Measurements from ENCODE around the gene HOMER3. TPM values are rescaled to one million over a fixed set of nuclear protein-coding genes. Genes with fewer than 3 reads are reported as not detected.

Gene HOMER3
- total and polyA plus RNA-seq, 2 of the 13 experiments (the other 11 are each of a cell fraction or from before 2014, with no cell fraction given): 21.3 to 27.3 TPM

DNA sequence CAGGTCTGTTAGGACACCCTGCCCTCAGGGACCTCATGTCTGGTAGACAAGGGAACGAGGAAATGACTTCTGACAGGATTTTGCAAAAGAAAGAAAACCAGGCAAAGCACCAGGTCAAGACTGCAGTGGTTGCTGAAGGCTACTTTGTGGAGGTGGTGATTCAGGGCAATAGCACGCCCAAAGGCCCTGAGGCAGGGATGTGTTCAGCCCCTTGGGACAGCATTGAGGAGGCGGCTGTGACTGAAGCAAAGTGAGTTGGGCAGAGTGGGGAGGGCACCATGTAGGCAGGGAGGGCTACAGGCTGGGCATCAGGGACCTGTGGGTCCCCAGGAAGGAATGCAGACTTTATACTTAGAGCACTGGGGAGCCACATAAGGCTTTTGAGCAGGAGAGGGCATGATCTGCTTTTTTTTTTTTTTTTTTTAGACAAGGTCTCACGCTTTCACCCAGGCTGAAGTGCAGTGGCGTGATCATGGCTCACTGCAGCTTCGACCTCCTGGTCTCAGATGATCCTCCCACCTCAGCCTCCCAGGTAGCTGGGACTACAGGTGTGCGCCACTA is 10.8 kb upstream of the HOMER3 start (continued):
- TF ChIP-seq, protein P1, sequence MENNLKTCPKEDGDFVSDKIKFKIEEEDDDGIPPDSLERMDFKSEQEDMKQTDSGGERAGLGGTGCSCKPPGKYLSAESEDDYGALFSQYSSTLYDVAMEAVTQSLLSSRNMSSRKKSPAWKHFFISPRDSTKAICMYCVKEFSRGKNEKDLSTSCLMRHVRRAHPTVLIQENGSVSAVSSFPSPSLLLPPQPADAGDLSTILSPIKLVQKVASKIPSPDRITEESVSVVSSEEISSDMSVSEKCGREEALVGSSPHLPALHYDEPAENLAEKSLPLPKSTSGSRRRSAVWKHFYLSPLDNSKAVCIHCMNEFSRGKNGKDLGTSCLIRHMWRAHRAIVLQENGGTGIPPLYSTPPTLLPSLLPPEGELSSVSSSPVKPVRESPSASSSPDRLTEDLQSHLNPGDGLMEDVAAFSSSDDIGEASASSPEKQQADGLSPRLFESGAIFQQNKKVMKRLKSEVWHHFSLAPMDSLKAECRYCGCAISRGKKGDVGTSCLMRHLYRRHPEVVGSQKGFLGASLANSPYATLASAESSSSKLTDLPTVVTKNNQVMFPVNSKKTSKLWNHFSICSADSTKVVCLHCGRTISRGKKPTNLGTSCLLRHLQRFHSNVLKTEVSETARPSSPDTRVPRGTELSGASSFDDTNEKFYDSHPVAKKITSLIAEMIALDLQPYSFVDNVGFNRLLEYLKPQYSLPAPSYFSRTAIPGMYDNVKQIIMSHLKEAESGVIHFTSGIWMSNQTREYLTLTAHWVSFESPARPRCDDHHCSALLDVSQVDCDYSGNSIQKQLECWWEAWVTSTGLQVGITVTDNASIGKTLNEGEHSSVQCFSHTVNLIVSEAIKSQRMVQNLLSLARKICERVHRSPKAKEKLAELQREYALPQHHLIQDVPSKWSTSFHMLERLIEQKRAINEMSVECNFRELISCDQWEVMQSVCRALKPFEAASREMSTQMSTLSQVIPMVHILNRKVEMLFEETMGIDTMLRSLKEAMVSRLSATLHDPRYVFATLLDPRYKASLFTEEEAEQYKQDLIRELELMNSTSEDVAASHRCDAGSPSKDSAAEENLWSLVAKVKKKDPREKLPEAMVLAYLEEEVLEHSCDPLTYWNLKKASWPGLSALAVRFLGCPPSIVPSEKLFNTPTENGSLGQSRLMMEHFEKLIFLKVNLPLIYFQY (CRISPR knock-in tag; IDR thresholded peaks at IDR 0.05; ENCODE audit: borderline replicate concordance): no peak
- no peak for TF ChIP-seq HOXA5 (CRISPR knock-in tag; IDR thresholded peaks at IDR 0.05)
- no peak for TF ChIP-seq PRMT3 (CRISPR knock-in tag; IDR thresholded peaks at IDR 0.05; ENCODE audit: borderline replicate concordance, low read depth)

DNA sequence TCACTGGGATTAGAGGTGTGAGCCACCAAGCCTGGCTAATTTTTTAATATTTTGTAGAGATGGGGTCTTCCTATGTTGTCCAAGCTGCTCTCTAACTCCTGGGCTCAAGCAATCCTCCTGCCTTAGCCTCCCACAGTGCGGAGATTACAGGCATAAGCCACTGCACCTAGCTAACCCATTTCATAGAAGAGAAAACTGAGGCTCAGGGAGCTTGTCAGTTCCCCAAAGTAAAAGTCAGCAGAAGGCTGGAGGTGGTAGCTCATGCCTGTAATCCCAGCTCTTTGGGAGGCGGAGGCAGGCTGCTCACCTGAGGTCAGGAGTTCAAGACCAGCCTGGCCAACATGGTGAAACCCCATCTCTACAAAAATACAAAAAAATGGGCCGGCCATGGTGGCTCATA is 8.8 kb upstream of the HOMER3 start:
- TF ChIP-seq ZMYM3 (CRISPR knock-in tag; IDR thresholded peaks at IDR 0.05): peak; percentile 52
- peak; percentile 86 for TF ChIP-seq ZNF629 (CRISPR knock-in tag; conservative IDR thresholded peaks at IDR 0.05)
- no peak for TF ChIP-seq CBX5 (CRISPR knock-in tag; IDR thresholded peaks at IDR 0.05; ENCODE audit: borderline replicate concordance)
- no peak for TF ChIP-seq ZNF205 (CRISPR knock-in tag; IDR thresholded peaks at IDR 0.05)
- no peak for TF ChIP-seq ZNF260 (CRISPR knock-in tag; IDR thresholded peaks at IDR 0.05; ENCODE audit: borderline replicate concordance, low read depth)
- no peak for TF ChIP-seq HNRNPH1 (optimal IDR thresholded peaks at IDR 0.05; ENCODE audit: low read depth, low read length)
- Histone ChIP-seq H3K79me2 (ENCODE audit: insufficient read depth, low read length) (no peaks in the 10 kb centered on the region), H3K4me3 (replicated peaks in 1 of 3; ENCODE audit: insufficient read depth in 1 of 3, low read depth in 2 of 3, low read length in 3 of 3) (no peak overlapping the region), H3K4me2 (ENCODE audit: low read depth, low read length) (no peak overlapping the region), H3K9me3 (ENCODE audit: low read length) (no peaks in the 10 kb centered on the region), H3K27ac (ENCODE audit: extremely low read length, insufficient read depth, low read length) (no peak overlapping the region), H3K4me1 (ENCODE audit: insufficient read depth, low read length) (peaks cover 28% of the 10 kb centered on the region), H3K27me3 (ENCODE audit: control insufficient read depth in 1 of 2, insufficient read depth in 2 of 2, low read length in 2 of 2) (no peaks in the 10 kb centered on the region), H4K20me1 (ENCODE audit: insufficient read depth, low read length) (no peaks in the 10 kb centered on the region), H3K9ac (ENCODE audit: insufficient read depth, low read depth, low read length) (no peak overlapping the region), H3K36me3 (replicated peaks in 1 of 2; ENCODE audit: control insufficient read depth in 1 of 2, insufficient read depth in 2 of 2, low read length in 2 of 2) (no peaks in the 10 kb centered on the region), H2AFZ (ENCODE audit: low read length) (no peak overlapping the region)
- DNase-seq (ENCODE audit: low spot score) (no peak), FAIRE-seq (no peak), ATAC-seq (no peak)
- intact Hi-C loops (cut with micrococcal nuclease; ENCODE audit: unreplicated experiment): no loop called here
- no TSS peak for BruUV-seq (replicated peaks)
- ChIA-PET CTCF (ENCODE audit: low intra/inter-chr PET ratio, low total read pairs) (no interaction called here), POLR2A (interaction anchor here (1.5 kb wide), 1 partner anchor 31 kb away, joined by 4 read pairs; the partner anchor contains the start of genes COPE and DDX49)
- in situ Hi-C loops (cut with HindIII; ENCODE audit: extremely low pct_ligation_motif_present, low pct_unique_long_range_greater_than_20kb): no loop called here
- WGBS (ENCODE audit: low lambda C conversion rate): 55% methylated on average over 3 of the region's 3 CpGs
